ENCODE results near the gene BUD23. TPM values are rescaled to one million over a fixed set of nuclear protein-coding genes. Genes with fewer than 3 reads are reported as not detected.
A peak's percentile ranks its signal among the peaks of the same experiment; 100 is the strongest.

Gene BUD23
- total and polyA plus RNA-seq, 9 of the 15 experiments (the other 6 are each of a cell fraction or from before 2014, with no cell fraction given), result 79.5 to 270 (median 150) TPM

DNA sequence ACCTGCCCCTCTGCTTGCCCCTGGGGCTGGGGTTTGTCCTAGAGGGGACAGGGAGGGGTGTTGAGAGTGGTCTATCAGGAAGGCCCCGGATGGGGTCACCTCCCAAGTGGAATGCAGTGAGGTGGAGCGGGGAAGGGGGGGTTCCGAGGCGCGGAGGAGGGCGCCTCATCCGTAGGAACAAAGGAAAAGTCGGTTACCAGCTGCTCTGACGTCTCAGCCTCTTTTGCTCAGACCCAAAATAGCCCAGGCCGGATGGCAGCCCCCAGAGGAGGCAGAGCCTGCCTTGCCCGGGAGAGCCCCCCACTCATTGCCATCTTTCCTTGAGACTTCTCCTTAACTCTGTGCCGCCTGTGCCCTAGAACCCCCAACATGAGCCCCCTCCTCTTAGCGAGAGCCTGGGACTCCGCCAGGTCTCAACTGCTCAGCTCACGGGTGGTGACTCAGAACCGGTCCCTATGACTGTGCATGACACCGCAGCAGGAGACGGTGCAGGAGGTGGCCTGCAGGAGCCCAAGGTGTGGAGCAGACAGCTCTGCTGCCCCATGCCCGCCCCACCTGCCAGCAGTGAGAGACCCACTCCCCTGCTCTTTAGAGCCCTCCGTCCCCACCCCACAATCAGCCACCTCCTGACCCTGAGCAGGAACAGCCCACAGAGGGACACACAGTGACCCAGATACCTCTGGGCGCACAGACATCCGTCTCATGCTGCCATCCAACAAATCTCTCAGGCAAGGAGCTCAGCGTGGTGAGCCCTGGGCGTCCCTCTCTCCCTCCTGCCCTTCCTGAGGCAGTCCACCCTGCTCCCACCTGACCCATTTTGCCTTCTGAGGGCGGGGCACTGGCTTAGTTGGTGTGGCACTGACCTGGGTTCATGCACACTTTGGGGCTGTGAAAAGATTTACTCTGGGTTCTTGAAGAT lies 23.0 kb downstream of the BUD23 start (continued):
- no peak for TF ChIP-seq ATF1 (CRISPR knock-in tag; IDR thresholded peaks at IDR 0.05)
- peak; percentile 50 for TF ChIP-seq ATF1 (tag; IDR thresholded peaks at IDR 0.05)
- TF ChIP-seq BRCA1 (IDR thresholded peaks at IDR 0.05), result no peak
- TF ChIP-seq BRCA1 (CRISPR knock-in tag; IDR thresholded peaks at IDR 0.05), result no peak
- no peak for TF ChIP-seq ETV1 (tag; conservative IDR thresholded peaks at IDR 0.05; ENCODE audit: low read depth)
- no peak for TF ChIP-seq ELF1 (tag; IDR thresholded peaks at IDR 0.05)
- no peak for TF ChIP-seq ZBTB17 (CRISPR knock-in tag; IDR thresholded peaks at IDR 0.05)
- TF ChIP-seq ZNF384 (IDR thresholded peaks at IDR 0.05; ENCODE audit: low read depth, low read length), result no peak
- TF ChIP-seq, protein P1, sequence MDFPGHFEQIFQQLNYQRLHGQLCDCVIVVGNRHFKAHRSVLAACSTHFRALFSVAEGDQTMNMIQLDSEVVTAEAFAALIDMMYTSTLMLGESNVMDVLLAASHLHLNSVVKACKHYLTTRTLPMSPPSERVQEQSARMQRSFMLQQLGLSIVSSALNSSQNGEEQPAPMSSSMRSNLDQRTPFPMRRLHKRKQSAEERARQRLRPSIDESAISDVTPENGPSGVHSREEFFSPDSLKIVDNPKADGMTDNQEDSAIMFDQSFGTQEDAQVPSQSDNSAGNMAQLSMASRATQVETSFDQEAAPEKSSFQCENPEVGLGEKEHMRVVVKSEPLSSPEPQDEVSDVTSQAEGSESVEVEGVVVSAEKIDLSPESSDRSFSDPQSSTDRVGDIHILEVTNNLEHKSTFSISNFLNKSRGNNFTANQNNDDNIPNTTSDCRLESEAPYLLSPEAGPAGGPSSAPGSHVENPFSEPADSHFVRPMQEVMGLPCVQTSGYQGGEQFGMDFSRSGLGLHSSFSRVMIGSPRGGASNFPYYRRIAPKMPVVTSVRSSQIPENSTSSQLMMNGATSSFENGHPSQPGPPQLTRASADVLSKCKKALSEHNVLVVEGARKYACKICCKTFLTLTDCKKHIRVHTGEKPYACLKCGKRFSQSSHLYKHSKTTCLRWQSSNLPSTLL (IDR thresholded peaks at IDR 0.05), result no peak
- TF ChIP-seq, protein P2, sequence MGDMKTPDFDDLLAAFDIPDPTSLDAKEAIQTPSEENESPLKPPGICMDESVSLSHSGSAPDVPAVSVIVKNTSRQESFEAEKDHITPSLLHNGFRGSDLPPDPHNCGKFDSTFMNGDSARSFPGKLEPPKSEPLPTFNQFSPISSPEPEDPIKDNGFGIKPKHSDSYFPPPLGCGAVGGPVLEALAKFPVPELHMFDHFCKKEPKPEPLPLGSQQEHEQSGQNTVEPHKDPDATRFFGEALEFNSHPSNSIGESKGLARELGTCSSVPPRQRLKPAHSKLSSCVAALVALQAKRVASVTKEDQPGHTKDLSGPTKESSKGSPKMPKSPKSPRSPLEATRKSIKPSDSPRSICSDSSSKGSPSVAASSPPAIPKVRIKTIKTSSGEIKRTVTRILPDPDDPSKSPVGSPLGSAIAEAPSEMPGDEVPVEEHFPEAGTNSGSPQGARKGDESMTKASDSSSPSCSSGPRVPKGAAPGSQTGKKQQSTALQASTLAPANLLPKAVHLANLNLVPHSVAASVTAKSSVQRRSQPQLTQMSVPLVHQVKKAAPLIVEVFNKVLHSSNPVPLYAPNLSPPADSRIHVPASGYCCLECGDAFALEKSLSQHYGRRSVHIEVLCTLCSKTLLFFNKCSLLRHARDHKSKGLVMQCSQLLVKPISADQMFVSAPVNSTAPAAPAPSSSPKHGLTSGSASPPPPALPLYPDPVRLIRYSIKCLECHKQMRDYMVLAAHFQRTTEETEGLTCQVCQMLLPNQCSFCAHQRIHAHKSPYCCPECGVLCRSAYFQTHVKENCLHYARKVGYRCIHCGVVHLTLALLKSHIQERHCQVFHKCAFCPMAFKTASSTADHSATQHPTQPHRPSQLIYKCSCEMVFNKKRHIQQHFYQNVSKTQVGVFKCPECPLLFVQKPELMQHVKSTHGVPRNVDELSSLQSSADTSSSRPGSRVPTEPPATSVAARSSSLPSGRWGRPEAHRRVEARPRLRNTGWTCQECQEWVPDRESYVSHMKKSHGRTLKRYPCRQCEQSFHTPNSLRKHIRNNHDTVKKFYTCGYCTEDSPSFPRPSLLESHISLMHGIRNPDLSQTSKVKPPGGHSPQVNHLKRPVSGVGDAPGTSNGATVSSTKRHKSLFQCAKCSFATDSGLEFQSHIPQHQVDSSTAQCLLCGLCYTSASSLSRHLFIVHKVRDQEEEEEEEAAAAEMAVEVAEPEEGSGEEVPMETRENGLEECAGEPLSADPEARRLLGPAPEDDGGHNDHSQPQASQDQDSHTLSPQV (IDR thresholded peaks at IDR 0.05), result peak; percentile 64
- TF ChIP-seq NBN (IDR thresholded peaks at IDR 0.05; ENCODE audit: low read depth), result no peak
- no peak for TF ChIP-seq SP2 (IDR thresholded peaks at IDR 0.05; ENCODE audit: extremely low read depth, low read depth, low read length, poor library complexity, severe bottlenecking)
- TF ChIP-seq ZNF253 (CRISPR knock-in tag; conservative IDR thresholded peaks at IDR 0.05), result no peak
- peak; percentile 72 for TF ChIP-seq SMARCA4 (IDR thresholded peaks at IDR 0.05)
- no peak for TF ChIP-seq KAT8 (IDR thresholded peaks at IDR 0.05; ENCODE audit: low read depth)
- TF ChIP-seq DPF2 (IDR thresholded peaks at IDR 0.05), result peak; percentile 88
- TF ChIP-seq MAFG (tag; conservative IDR thresholded peaks at IDR 0.05), result peak; percentile 73
- TF ChIP-seq POLR2A (conservative IDR thresholded peaks at IDR 0.05), result no peak
- no peak for TF ChIP-seq MYBL2 (IDR thresholded peaks at IDR 0.05; ENCODE audit: low read depth)
- TF ChIP-seq MYBL2 (CRISPR knock-in tag; IDR thresholded peaks at IDR 0.05; ENCODE audit: borderline replicate concordance), result no peak
- TF ChIP-seq KDM1A (IDR thresholded peaks at IDR 0.05), result peak in 1 of 2 experiments; percentile 38; a peak in 1 of 4 replicates
- TF ChIP-seq PHF20 (IDR thresholded peaks at IDR 0.05; ENCODE audit: partially characterized antibody), result no peak
- TF ChIP-seq, protein P3, sequence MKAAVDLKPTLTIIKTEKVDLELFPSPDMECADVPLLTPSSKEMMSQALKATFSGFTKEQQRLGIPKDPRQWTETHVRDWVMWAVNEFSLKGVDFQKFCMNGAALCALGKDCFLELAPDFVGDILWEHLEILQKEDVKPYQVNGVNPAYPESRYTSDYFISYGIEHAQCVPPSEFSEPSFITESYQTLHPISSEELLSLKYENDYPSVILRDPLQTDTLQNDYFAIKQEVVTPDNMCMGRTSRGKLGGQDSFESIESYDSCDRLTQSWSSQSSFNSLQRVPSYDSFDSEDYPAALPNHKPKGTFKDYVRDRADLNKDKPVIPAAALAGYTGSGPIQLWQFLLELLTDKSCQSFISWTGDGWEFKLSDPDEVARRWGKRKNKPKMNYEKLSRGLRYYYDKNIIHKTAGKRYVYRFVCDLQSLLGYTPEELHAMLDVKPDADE (conservative IDR thresholded peaks at IDR 0.05; ENCODE audit: control insufficient read depth, low read depth, low read length), result no peak
- TF ChIP-seq ARHGAP35 (IDR thresholded peaks at IDR 0.05; ENCODE audit: partially characterized antibody), result no peak
- TF ChIP-seq CBX5 (IDR thresholded peaks at IDR 0.05; ENCODE audit: borderline replicate concordance, low read depth), result no peak
